Choroid plexus epithelial cell (primary cell): ENCODE measurements around the gene TMEM88.
"Not testable (repeated sequence)": the region's sequence is repeated elsewhere in the genome, so short reads cannot be mapped to it uniquely, and the experiment has no call there.

Experiments used
- DNase-seq: peaks from one replicate; pipeline ENCODE4 v3.0.0-alpha.2; 2010; ENCODE audit warnings: low read depth
- H3K4me3 ChIP-seq: 2 replicates; pipeline ENCODE4 v1.5.1; 2011; ENCODE audit warnings: low read depth, mild to moderate bottlenecking, control low read depth, low read length, moderate library complexity
- TF ChIP-seq, protein P1 (sequence below): conservative IDR thresholded peaks from 2 replicates; pipeline ENCODE4 v1.5.1; 2011; ENCODE audit warnings: low read depth, mild to moderate bottlenecking, control low read depth, inconsistent platforms, low read length, moderate library complexity

TMEM88 gene

DNA sequence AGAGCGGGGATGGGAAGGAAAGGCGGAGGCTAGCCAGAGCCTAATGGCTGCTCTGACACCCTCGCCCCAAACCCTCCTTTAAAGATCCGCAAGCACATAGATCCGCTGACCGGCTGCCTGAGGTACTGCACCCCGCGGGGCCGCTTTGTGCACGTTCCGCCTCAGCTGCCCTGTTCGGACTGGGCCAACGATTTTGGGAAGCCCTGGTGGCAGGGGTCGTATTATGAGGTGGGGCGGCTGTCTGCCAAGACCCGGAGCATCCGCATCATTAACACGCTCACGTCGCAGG, 3.6 kb downstream of the TMEM88 start:
- TF ChIP-seq, protein P1, sequence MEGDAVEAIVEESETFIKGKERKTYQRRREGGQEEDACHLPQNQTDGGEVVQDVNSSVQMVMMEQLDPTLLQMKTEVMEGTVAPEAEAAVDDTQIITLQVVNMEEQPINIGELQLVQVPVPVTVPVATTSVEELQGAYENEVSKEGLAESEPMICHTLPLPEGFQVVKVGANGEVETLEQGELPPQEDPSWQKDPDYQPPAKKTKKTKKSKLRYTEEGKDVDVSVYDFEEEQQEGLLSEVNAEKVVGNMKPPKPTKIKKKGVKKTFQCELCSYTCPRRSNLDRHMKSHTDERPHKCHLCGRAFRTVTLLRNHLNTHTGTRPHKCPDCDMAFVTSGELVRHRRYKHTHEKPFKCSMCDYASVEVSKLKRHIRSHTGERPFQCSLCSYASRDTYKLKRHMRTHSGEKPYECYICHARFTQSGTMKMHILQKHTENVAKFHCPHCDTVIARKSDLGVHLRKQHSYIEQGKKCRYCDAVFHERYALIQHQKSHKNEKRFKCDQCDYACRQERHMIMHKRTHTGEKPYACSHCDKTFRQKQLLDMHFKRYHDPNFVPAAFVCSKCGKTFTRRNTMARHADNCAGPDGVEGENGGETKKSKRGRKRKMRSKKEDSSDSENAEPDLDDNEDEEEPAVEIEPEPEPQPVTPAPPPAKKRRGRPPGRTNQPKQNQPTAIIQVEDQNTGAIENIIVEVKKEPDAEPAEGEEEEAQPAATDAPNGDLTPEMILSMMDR = peak; percentile 55
- peak; percentile 50 for DNase-seq
- H3K4me3 ChIP-seq = peak overlapping the region; percentile 72

DNA sequence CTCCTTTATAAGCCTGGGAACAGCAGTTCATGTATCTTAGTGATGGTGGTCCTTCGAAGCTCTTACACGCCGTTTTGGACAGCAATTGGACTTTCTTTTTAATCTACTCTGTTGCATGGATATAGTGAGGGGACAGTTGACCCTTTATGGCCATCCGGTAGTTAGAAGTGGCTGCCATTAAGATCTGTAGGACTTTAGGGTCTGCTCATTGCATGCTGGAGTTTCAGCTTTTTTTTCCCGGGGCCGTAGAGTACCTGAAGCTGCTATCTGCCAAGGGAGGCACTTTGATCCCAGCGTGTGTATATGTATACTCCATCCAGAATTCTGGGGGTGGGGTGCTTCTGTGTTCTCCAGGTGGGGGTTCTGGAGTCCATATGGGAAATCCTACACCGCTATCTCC, 4.2 kb downstream of the TMEM88 start:
- H3K4me3 ChIP-seq = no peak overlapping the region
- no peak for DNase-seq
- TF ChIP-seq, protein P1 = no peak

DNA sequence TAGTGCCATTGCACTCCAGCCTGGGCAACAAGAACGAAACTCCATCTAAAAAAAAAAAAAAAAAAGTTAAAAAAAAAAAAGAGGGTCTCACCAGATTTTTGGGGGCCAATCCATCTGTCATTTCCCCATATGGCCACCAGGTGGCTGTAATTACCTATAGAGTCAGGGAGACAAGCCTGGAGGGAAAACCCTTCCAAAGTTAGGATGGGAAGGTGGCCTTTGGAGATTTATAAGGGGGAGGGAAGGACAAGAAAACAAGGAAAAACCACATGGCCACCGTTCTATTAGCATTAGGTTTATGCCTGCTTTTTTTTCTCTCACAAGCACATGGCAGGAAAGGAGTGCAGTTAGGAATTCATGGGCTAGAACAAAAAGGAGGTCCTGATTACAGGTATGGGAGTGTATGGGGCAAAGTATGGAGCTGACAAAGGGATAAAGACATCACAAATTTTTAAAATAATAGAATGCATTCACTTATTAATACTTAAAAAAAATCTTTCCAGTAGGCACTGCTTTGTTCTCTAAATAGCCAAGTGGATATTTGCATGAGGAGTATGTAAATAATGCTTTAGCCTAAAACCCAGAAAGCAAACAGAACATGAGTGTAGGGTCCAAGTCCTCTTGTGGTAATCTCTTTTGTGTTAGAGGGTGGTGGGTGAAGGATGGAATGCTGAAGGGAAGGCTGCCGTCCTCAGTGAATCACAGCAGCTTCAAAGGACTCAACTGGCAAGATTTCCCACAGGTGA, 8.0 kb downstream of the TMEM88 start:
- peak; percentile 53 for DNase-seq
- TF ChIP-seq, protein P1 = peak; percentile 80
- no peak overlapping the region for H3K4me3 ChIP-seq

DNA sequence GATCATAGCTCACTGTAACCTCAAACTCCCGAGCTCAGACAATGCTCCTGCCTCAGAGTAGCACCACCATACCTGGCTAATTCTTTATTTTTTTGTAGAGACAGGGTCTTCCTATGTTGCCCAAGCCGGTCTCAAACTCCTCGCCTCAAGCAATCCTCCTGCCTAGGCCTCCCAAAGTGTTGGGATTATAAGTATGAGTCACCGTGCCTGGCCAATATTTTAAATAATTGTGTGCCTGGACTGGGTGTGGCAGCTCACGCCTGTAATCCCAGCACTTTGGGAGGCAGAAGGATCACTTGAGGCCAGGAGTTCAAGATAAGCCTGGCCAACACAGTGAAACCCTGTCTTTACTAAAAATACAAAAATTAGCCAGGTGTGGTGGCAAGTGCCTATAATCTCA, 9.5 kb downstream of the TMEM88 start:
- not testable (repeated sequence) for H3K4me3 ChIP-seq, DNase-seq

DNA sequence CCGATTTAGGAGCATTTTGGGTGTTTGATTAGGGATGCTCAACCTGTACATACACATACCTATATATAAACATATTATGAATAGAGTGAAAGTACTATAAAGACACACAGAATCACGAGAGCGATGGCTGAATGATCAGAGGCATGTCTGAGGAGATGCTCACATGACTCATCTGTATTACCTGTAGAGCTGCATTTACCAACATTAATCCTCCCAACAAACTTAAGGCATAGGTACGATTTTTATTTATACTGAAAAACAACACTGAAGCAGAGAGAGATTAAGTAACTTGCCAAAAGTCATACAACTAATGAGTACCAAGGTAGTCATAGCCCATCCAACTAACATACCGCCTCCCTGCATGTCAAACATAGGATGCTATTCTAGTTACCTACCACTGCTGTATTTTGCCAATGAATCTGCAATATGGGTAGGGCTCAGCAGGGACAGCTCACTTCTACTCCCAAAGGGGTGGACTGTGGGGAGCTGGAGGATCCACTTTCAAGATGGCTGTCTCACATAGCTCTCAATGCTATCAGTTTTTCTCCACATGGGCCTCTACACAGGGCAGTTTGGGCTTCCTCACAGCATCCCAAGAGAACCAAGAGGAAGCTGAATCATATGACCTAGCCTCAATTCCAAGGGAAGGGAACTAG, 10.3 kb downstream of the TMEM88 start:
- TF ChIP-seq, protein P1 = no peak
- DNase-seq = no peak
- no peak overlapping the region for H3K4me3 ChIP-seq

DNA sequence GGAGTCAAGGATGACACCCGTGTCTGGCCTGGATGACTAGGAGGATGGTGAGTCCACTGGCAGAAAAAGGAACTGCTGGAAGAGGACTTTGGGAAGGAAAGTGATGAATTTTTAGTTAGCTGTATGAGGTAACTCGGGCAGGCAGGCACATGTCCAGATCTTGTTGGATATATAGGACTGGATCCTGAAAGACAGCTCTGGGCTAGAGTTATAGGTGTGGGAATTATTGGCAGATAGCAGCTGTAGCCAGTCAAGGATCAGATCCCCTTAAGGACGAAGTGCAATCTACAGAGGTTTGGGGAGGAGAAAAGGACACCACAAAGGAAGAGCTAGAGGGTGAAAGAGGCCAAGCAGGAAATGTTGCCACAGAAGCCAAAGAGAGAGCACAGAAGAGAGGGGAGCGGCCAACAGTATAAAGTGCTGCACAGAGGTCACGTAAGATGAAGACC, 13.0 kb downstream of the TMEM88 start:
- no peak for DNase-seq

DNA sequence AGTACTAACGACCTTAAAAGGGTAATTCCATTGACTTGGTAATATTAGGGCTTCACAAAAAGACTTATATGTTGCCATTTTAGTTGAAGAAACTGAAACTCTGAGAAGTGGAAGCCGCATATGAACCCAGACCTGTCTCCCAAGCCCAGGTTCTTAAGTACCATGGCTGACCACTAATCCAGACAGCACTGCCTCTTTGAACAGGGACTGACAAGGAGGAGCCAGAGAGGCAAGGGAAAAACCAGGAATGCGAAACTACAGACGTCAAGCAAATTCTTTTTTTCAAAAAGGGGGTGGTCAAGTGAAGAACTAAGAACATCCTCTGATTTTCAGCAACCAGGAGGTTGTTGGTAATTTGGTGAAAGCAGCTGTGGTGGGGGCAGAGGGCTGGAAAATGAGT, 18.2 kb downstream of the TMEM88 start:
- H3K4me3 ChIP-seq = no peak overlapping the region
- TF ChIP-seq, protein P1 = no peak
- DNase-seq = no peak

More for the DNA sequence above, 13.0 kb downstream of the TMEM88 start:
- TF ChIP-seq, protein P1 = no peak
- H3K4me3 ChIP-seq = no peak overlapping the region
